ENCODE measurements around the gene PAQR4. TPM values are rescaled to one million over a fixed set of nuclear protein-coding genes. Genes with fewer than 3 reads are reported as not detected.

The PAQR4 gene
- total and polyA plus RNA-seq, 2 of the 13 experiments (the other 11 are each of a cell fraction or from before 2014, with no cell fraction given), result 15.9 to 24.8 TPM

DNA sequence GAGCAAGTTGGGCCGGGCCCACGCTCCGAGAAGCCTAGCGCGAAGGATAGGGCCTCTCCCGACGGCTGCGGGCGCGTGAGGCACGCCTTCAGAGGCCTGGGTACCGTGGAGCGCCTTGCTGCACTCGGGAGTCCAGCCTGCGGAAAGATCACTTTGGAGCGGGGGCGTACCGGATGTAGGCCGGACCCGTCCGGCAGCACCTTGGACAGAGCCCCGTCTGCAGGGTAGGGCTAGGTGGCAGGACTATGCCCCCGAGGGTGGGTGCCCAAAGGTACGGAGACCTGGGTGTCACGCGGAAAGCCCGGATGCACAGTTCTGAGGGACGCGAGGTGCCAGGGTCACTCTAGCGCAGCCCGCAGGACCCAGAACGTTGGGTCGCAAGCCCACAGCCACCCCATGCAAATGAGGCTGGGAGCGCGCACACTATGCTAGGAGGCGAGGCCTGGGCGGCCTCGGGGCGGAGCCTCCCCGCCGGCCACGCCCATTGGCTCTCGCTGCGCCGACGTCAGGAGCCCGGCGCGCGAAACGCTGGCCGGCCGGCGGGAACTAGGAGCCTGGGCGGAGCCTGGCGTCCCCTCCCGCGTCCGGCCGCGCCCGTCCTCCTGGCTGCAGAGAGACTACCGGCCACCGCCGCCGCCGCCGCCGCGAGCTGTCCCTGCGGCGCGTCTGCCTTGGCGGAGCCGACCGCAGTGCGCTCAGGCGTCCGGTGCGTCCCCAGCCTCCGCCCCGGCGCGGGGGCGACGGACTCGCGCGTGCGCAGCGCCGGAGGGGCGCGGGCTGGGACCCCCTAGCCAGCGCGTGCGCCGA is at the start of gene PAQR4 (continued):
- TF ChIP-seq POGK (CRISPR knock-in tag; conservative IDR thresholded peaks at IDR 0.05) (peak; percentile 96), HNRNPH1 (optimal IDR thresholded peaks at IDR 0.05; ENCODE audit: low read depth, low read length) (no peak), GZF1 (CRISPR knock-in tag; IDR thresholded peaks at IDR 0.05) (peak; percentile 93), SUZ12 (IDR thresholded peaks at IDR 0.05; ENCODE audit: low read depth, low read length) (no peak), ZNF672 (CRISPR knock-in tag; IDR thresholded peaks at IDR 0.05) (no peak), ZHX1 (CRISPR knock-in tag; IDR thresholded peaks at IDR 0.05; ENCODE audit: low read depth) (no peak; the same call in 1 of the 2 replicates), LBX2 (CRISPR knock-in tag; IDR thresholded peaks at IDR 0.05; ENCODE audit: borderline replicate concordance) (0 out of 2 replicates have a peak, but pooled peaks have one; percentile 56)
- TF ChIP-seq, protein P1, sequence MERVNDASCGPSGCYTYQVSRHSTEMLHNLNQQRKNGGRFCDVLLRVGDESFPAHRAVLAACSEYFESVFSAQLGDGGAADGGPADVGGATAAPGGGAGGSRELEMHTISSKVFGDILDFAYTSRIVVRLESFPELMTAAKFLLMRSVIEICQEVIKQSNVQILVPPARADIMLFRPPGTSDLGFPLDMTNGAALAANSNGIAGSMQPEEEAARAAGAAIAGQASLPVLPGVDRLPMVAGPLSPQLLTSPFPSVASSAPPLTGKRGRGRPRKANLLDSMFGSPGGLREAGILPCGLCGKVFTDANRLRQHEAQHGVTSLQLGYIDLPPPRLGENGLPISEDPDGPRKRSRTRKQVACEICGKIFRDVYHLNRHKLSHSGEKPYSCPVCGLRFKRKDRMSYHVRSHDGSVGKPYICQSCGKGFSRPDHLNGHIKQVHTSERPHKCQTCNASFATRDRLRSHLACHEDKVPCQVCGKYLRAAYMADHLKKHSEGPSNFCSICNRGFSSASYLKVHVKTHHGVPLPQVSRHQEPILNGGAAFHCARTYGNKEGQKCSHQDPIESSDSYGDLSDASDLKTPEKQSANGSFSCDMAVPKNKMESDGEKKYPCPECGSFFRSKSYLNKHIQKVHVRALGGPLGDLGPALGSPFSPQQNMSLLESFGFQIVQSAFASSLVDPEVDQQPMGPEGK (CRISPR knock-in tag; IDR thresholded peaks at IDR 0.05), result peak; percentile 83
- TF ChIP-seq, protein P2, sequence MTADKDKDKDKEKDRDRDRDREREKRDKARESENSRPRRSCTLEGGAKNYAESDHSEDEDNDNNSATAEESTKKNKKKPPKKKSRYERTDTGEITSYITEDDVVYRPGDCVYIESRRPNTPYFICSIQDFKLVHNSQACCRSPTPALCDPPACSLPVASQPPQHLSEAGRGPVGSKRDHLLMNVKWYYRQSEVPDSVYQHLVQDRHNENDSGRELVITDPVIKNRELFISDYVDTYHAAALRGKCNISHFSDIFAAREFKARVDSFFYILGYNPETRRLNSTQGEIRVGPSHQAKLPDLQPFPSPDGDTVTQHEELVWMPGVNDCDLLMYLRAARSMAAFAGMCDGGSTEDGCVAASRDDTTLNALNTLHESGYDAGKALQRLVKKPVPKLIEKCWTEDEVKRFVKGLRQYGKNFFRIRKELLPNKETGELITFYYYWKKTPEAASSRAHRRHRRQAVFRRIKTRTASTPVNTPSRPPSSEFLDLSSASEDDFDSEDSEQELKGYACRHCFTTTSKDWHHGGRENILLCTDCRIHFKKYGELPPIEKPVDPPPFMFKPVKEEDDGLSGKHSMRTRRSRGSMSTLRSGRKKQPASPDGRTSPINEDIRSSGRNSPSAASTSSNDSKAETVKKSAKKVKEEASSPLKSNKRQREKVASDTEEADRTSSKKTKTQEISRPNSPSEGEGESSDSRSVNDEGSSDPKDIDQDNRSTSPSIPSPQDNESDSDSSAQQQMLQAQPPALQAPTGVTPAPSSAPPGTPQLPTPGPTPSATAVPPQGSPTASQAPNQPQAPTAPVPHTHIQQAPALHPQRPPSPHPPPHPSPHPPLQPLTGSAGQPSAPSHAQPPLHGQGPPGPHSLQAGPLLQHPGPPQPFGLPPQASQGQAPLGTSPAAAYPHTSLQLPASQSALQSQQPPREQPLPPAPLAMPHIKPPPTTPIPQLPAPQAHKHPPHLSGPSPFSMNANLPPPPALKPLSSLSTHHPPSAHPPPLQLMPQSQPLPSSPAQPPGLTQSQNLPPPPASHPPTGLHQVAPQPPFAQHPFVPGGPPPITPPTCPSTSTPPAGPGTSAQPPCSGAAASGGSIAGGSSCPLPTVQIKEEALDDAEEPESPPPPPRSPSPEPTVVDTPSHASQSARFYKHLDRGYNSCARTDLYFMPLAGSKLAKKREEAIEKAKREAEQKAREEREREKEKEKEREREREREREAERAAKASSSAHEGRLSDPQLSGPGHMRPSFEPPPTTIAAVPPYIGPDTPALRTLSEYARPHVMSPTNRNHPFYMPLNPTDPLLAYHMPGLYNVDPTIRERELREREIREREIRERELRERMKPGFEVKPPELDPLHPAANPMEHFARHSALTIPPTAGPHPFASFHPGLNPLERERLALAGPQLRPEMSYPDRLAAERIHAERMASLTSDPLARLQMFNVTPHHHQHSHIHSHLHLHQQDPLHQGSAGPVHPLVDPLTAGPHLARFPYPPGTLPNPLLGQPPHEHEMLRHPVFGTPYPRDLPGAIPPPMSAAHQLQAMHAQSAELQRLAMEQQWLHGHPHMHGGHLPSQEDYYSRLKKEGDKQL (CRISPR knock-in tag; IDR thresholded peaks at IDR 0.05; ENCODE audit: low read depth), result peak; percentile 12; the same call in 1 of the 2 replicates
- TF ChIP-seq, protein P3, sequence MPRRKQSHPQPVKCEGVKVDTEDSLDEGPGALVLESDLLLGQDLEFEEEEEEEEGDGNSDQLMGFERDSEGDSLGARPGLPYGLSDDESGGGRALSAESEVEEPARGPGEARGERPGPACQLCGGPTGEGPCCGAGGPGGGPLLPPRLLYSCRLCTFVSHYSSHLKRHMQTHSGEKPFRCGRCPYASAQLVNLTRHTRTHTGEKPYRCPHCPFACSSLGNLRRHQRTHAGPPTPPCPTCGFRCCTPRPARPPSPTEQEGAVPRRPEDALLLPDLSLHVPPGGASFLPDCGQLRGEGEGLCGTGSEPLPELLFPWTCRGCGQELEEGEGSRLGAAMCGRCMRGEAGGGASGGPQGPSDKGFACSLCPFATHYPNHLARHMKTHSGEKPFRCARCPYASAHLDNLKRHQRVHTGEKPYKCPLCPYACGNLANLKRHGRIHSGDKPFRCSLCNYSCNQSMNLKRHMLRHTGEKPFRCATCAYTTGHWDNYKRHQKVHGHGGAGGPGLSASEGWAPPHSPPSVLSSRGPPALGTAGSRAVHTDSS (CRISPR knock-in tag; conservative IDR thresholded peaks at IDR 0.05), result no peak
- TF ChIP-seq, protein P4, sequence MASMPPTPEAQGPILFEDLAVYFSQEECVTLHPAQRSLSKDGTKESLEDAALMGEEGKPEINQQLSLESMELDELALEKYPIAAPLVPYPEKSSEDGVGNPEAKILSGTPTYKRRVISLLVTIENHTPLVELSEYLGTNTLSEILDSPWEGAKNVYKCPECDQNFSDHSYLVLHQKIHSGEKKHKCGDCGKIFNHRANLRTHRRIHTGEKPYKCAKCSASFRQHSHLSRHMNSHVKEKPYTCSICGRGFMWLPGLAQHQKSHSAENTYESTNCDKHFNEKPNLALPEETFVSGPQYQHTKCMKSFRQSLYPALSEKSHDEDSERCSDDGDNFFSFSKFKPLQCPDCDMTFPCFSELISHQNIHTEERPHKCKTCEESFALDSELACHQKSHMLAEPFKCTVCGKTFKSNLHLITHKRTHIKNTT (CRISPR knock-in tag; IDR thresholded peaks at IDR 0.05), result no peak
